RWPE2 (cell line): Measurements from ENCODE around the gene HOXA7.

Experiments
- ATAC-seq: fragments of 200-7000 bp; cut with Tn5 transposase; 3 replicates; pipeline ENCODE4 v1.9.1; 2021; ENCODE audit warnings: low read depth
- DNase-seq: peaks from one replicate; pipeline ENCODE4 v3.0.0-alpha.2; 2020; ENCODE audit warnings: low spot score
- H3K27ac ChIP-seq: fragments of 450-650 bp; 2 replicates; pipeline ENCODE4 v1.5.1; 2017; ENCODE audit warnings: mild to moderate bottlenecking; ENCODE audit not compliant: poor library complexity, severe bottlenecking
- H3K27me3 ChIP-seq: fragments of 250-450 bp; sonication (Bioruptor Pico); 2 replicates; pipeline ENCODE4 v1.5.1; 2021; ENCODE audit warnings: mild to moderate bottlenecking, moderate library complexity; ENCODE audit not compliant: insufficient read depth, poor library complexity, severe bottlenecking
- H3K36me3 ChIP-seq: fragments of 250-450 bp; sonication (Bioruptor Pico); 2 replicates; pipeline ENCODE4 v1.5.1; 2020; ENCODE audit warnings: low read depth, mild to moderate bottlenecking, moderate library complexity
- H3K4me1 ChIP-seq: fragments of 250-450 bp; sonication (Bioruptor Pico); 2 replicates; pipeline ENCODE4 v1.5.1; 2021; ENCODE audit warnings: mild to moderate bottlenecking, moderate library complexity; ENCODE audit not compliant: insufficient read depth, poor library complexity, severe bottlenecking
- H3K4me3 ChIP-seq: fragments of 250-450 bp; sonication (Bioruptor Pico); 2 replicates; pipeline ENCODE4 v1.5.1; 2021; ENCODE audit warnings: mild to moderate bottlenecking, moderate library complexity; ENCODE audit not compliant: severe bottlenecking
- H3K9me3 ChIP-seq: fragments of 250-450 bp; sonication (Bioruptor Pico); 2 replicates; pipeline ENCODE4 v1.5.1; 2021; ENCODE audit warnings: mild to moderate bottlenecking, moderate library complexity; ENCODE audit not compliant: severe bottlenecking
- TF ChIP-seq, protein P1 (sequence below): fragments of 450-650 bp; IDR thresholded peaks from one replicate; pipeline ENCODE4 v1.5.1; 2017; ENCODE audit warnings: mild to moderate bottlenecking, moderate library complexity; ENCODE audit not compliant: poor library complexity, severe bottlenecking

The HOXA7 gene

DNA sequence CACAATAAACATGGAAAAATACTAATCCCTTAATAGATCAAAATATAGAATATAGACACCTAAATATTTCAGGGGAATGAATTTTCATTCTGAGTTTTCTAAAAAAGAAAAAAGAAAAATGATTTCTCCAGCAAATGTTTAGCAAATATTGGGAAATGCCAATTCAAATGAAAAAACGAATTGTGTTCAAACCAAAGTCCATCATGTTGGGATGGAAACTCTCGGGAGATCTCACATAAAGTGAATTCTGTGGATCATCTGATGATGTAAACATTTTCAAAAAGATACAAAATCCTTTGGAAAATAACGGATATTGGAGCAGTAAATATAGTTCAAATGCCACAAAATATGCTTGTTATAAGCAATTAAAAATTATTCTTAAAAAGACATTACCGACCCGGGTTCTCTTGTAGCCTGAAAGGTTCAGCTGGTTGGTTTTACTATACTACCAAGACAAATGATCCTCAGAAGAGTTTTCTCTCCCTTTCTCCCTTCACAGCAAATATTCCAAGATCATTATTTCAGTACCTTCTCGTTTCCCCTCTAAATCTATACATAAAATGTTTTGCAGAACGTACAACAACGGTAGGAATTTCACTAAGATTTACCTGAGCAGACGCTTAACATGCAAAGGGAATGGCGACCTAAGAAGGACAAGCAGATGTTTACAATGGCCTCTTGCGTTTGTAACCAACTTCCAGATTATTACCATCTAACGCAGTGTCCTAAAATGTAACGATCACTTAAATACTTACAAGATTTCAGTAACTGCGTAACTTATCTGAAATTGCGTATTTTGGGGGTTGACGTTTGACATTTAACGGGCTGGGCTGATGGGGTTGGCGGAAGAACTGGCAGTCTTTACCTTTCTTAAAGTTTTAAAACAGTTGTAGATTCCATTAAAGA is 40.9 kb upstream of the HOXA7 start:
- no peak for DNase-seq
- Histone ChIP-seq H3K9me3 (no peaks in the 10 kb centered on the region), H3K27ac (peak overlapping the region; percentile 92), H3K4me3 (peak overlapping the region; percentile 89), H3K27me3 (no peaks in the 10 kb centered on the region), H3K36me3 (peaks cover 36% of the 10 kb centered on the region), H3K4me1 (peaks cover 8% of the 10 kb centered on the region)
- TF ChIP-seq, protein P1, sequence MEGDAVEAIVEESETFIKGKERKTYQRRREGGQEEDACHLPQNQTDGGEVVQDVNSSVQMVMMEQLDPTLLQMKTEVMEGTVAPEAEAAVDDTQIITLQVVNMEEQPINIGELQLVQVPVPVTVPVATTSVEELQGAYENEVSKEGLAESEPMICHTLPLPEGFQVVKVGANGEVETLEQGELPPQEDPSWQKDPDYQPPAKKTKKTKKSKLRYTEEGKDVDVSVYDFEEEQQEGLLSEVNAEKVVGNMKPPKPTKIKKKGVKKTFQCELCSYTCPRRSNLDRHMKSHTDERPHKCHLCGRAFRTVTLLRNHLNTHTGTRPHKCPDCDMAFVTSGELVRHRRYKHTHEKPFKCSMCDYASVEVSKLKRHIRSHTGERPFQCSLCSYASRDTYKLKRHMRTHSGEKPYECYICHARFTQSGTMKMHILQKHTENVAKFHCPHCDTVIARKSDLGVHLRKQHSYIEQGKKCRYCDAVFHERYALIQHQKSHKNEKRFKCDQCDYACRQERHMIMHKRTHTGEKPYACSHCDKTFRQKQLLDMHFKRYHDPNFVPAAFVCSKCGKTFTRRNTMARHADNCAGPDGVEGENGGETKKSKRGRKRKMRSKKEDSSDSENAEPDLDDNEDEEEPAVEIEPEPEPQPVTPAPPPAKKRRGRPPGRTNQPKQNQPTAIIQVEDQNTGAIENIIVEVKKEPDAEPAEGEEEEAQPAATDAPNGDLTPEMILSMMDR: no peak
- no peak for ATAC-seq

DNA sequence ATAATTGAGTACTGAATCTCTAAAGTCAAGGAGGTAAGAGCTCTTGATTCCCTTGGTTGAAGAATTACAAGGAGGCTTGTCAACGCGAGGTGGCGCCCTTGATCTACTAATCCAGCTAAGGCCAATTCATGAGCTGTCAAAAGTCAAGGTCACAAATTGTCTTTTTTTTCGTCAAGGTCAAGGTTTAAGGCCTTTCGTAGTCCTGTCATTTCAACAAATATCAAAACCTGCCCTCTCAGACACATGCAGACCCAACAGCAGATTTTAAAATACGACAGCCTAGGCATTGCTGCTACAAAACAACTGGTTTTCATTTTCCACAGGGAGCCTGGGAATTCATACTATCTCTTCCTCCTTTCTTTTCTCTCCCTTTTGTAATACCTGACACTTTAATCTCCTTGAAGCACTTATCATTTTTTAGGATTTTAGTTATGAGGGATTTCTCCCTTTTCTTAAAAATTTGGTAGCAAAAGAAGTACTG is 39.9 kb upstream of the HOXA7 start:
- Histone ChIP-seq H3K27ac (peak overlapping the region; percentile 92), H3K27me3 (no peaks in the 10 kb centered on the region), H3K4me3 (peak overlapping the region; percentile 89), H3K9me3 (no peaks in the 10 kb centered on the region), H3K36me3 (peaks cover 36% of the 10 kb centered on the region), H3K4me1 (peaks cover 9% of the 10 kb centered on the region)
- ATAC-seq: no peak
- no peak for DNase-seq
- TF ChIP-seq, protein P1: peak; percentile 90

DNA sequence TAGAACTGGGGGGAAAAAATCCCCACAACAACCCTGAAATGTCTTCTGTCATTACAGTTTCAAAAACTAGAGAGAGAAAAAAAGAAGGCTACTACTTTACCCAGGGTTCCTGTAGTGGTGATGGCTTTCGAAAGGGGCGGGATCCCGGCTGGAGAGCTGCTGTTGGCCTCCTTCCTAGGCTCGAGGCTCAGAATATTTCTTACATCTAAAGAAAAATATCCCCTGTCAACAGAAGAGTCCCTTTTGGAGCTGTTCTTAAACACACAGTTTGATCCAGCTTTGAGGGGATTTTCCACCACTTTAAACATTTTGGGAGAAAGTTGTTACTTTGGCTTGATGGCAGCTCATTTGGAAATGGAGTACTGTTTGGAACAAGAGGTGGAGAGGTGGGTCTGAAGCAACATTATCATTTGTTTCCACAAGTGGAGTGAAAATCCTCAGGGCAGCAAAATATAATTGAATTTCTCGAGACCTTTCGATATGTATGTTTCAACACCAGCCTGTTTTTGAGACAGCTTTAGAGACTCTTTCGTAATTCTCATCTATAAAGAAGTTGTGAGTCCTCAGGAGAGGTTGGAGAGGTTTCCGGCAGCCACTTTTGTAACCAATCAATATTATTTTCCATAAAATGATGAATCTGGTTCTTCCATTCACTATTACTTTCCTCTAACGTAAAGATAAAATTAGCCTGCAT is 38.4 kb upstream of the HOXA7 start:
- peak overlapping the region; percentile 89 for H3K4me3 ChIP-seq
- H3K36me3 ChIP-seq: peaks cover 36% of the 10 kb centered on the region
- H3K9me3 ChIP-seq: no peaks in the 10 kb centered on the region
- H3K27me3 ChIP-seq: no peaks in the 10 kb centered on the region
- H3K27ac ChIP-seq: peak overlapping the region; percentile 92
- TF ChIP-seq, protein P1: no peak
- no peak for DNase-seq
- peaks cover 23% of the 10 kb centered on the region for H3K4me1 ChIP-seq
- ATAC-seq: no peak

DNA sequence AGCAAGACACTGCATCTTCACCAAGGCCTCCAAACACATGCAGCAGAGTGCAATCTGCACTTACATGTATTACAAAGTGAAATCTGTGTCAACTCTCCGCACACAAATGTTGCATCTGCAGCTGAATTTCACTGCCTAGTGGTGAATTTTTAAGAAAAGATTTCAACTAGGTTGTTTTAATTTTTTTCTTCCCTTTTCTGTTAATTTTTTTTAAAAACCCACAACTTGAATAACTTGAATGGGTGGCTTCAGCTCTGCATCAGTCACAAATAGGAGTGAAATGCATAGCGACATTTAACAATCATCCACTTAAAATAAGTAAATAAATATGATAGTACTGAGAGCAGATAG is 37.5 kb upstream of the HOXA7 start:
- H3K27ac ChIP-seq: peak overlapping the region; percentile 92
- peaks cover 36% of the 10 kb centered on the region for H3K36me3 ChIP-seq
- TF ChIP-seq, protein P1: no peak
- ATAC-seq (no peak), DNase-seq (no peak)
- peak overlapping the region; percentile 89 for H3K4me3 ChIP-seq
- peaks cover 26% of the 10 kb centered on the region for H3K4me1 ChIP-seq
- H3K9me3 ChIP-seq: no peaks in the 10 kb centered on the region
- no peaks in the 10 kb centered on the region for H3K27me3 ChIP-seq
